NCI-H345 treated with DMSO at 0.1 percent for 48 hours (cell line): ENCODE data around the gene TRIM44.
"Not testable (repeated sequence)": the region's sequence is repeated elsewhere in the genome, so short reads cannot be mapped to it uniquely, and the experiment has no call there.

Experiments used
- DNase-seq: peaks from one replicate; lab custom pipeline; 2025; ENCODE audit not compliant: unreplicated experiment; lab: John Stamatoyannopoulos, UW

Gene TRIM44

DNA sequence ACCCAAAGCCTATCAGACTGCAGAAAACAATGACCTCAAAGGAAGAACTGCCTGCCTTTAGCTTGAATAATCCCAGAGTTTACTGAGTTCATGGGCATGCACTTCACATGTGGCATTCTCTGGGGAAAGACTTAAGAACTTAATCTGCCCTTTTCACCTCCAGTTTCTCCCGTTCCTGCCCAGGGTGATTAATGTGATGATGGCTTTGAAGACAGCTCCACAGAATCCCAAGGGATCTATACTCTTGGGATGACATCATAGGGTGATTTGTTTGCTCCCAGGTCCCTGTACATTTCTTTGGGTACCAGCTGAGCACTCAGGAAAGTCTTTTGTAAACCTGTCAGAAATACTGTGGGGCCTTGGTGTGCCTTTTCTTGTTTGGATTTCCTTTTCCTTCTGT is 30.3 kb upstream of the TRIM44 start:
- no peak for DNase-seq

DNA sequence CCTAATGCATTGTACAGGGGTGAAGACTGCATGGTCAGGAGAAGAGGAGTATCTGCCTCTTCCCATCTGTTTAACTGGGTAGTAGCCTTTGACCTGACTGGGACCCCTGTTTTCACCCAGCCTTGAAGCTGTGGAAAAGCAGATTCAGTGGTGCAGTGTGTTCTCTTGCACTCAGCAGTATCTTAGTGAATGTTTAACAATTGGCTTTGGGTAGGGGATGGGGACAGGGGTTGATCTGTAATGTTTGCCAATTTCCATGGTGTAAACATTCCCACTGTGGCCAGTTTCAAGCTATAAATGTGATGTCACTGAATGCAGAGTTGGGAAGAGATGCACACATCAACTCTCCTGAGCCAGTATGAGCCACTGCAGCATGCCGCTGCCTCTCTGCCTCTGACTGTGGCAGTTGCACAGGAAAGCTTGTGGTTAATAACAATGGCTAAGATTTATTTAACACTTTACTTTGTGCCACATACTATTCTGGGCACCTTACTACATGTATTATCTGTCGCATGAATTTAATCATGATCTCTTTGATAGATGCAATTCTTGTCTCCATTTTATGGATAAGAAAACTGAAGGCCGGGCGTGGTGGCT is 28.6 kb upstream of the TRIM44 start:
- no peak for DNase-seq

DNA sequence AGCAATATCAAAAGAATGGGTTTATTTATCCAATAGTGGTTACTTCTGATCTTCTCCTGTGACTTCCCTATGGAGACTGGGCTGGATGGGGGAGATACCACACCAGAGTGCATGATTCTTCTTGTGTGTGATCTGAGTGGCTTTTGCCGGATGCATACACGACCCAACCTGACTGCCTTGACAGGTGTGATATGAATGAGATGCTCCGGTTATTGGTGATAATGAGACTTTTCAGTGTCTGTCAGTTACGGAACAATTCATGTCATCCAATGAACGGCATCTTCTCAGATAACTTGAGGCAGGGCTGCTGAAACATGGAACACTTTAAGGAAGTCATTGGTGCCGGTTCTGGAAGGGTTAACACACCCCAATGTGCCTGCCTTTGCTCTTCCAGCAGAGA is 26.6 kb upstream of the TRIM44 start:
- no peak for DNase-seq

DNA sequence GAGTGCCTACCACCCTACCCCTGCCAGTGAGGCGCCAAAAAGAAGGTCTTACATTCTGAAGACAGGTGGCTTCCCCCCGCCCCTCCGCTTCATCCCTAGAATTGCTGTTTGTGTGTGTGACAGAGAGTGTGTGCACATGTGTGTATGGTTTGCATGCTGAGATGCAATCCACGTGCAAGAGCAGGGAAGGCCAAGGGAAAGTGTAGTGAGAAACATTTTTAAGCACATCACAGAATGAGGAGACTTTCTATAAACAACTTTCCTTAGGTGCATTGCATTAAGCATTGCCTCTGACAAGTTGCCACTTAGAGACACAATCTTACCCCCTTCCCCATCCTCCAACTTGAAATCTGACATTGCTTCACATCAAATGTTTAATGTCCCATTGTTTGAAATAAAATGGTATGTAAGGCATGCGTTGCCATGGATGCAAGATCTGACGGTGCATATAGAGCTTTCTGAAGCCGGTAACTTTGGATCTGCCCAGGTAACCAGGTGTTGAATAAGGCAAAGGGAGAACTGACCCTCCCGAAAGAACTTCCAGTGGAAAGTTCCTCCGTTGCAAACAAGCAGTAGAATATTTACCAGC is 22.9 kb upstream of the TRIM44 start:
- DNase-seq, result no peak

DNA sequence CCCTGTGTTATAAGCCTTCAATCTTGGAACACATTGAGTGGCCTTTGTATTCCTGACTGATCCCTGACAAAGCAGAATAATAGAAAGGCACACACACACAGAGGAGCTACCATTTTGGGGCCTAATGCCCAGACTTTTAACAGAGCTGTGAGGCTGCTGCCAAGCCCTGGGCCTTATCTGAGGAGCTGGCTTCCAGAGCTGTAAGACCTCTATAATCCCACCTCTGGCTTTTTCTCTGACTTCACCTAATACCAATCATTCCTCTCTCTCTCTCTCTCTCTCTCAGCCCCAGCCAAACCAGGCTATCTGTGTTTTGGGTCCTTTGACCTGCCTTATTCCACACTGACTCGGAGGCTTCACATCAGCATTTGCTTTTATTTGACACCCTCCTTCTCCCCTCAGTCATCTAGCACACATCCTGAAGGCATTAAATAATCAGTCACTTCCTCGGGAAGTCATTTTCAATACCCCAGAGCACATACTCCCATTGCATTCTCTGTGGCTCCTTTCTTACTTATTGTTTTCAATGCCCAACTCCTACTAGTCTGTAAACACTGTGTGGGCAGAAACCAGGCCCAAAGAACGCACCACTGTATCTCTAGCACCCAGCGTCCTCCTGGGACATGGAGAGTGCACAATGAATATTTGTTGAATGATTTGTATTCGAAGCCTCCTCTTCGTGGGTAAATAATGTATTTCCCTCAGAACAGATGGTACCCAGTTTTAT is 21.2 kb upstream of the TRIM44 start:
- DNase-seq, result no peak

DNA sequence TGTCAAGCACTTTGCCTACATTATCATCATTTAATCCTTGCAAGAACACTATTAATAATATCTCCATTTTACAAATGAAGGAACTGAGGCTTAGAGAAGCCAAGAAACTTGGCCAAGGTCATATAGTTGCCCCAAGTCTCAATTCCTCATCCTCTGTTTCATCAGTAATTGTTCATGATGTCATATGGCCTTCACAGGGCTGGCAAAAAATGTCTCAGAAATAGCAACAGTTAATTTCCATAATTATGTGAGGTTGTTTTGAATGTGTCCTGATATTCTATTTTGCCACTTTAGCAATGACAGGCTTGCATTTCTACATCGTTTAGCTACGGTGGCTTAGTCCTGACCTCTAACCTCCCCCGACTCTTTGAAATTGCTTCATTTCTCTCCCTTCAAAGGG is 20.6 kb upstream of the TRIM44 start:
- no peak for DNase-seq

DNA sequence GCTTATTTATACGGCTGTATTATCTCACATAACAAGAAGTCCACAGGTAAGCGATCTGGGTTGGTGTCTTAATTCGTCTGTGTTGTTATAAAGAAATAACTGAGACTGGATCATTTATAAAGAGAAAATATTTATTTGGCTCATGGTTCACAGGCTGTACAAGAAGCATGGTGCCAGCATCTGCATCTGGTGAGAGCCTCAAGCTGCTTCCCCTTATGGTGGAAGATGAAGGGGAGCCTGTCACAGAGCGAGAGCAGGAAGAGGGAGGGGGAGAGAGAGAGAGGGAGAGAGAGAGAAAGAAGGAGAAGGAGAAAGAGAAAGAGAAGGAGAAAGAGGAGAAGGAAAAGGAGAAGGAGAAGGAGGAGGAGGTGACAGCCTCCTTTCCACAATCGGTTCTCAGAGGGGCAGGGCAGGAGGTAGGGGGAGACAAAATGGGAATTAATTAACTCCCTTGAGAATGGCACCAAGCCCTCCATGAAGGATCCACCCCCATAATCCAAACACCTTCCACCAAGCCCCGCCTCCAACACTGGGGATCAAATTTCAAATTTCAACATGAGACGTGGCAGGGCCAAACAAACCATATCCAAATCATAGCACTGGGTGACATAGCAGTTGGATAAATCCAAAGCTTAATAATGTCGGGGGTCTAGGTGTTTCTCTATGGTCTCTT is 15.0 kb upstream of the TRIM44 start:
- DNase-seq, result no peak

DNA sequence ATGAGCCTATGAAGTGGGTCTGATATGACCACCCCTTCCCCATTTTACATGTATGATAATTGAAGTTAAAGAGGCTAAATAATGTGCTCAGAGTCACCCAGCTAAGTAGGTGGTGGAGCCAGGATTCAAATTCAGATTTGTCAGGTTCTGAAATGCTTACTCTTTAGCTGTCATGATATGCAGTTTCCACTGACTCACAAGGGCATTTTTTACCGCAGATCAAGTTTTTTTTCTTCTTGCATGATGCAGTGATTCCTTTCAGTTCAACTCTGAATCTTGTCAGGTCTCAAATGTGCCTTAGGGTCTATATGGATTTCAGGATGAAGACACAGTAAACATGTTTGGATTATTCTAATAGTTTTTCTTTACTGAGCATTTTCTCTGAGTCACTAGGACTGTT is 12.6 kb upstream of the TRIM44 start:
- DNase-seq, result no peak

DNA sequence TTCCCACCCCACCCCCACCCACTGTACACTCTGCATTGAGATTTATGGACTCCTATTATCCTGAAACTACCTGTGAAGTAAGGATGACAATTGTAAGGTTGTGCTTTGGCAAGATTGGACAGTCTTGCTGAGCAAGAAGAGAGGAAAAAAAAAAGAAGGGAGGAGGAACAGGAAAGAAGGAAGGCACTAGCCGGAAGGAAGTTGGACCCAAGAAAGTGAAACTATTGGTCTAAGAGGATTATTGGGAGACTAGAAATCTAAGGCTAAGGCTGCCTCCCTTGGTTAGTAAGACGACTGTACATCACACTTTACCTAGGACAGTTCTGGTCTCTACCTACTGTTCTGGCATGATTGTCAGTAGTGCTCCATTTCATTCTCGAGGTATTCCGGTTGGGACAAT is 12.1 kb upstream of the TRIM44 start:
- no peak for DNase-seq

DNA sequence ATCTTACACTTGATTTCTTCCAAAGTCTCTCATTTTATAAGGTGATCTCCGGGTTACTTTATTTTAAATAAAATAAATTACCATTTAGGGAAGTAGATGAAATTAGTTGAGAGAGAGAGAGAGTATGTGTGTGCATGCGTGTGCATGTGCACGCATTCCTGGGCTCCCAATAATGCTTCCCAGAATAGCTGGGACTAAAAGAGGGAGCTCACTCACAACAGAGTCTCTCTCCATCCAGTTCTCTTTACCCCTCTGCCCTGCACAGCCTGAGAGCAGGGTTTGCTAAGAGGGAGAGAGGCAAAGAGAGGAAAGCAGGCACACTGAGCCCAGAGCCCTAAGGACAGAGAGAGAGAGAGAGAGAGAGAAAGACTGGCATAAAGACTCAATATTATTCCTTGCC is 11.3 kb upstream of the TRIM44 start:
- no peak for DNase-seq

DNA sequence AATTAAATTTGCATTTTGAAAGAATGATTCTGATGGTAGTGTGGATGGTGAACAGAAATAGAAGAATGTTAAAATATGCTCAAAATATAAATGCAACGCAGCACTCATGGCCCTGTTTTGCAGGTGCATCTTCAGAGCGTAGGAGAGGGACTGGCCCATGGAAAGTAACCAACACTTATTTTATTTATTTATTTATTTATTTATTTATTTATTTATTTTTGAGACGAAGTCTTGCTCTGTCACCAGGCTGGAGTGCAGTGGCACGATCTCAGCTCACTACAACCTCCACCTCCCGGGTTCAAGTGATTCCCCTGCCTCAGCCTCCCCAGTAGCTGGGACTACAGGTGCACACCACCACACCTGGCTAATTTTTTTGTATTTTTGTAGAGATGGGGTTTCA is 9.8 kb upstream of the TRIM44 start:
- DNase-seq, result not testable (repeated sequence)

DNA sequence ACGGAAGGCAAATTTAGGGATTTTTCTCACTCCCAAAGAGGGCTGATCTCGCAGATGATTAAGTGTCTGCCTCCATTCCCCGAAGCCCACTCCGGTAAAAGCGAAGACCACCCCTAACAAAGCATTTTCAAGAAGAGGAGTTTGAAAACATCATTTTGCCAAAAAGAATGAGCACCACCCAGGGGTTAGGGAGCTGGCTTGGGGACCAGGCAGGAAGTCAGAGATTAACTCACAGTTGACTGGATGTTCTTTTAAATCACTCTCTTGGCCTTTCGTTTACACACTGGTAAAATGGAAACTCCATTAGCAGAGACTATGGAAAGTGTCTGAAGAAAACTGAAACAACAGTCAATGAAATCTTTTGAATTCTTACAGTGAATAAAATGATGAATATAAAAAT is 7.9 kb upstream of the TRIM44 start:
- DNase-seq, result no peak

DNA sequence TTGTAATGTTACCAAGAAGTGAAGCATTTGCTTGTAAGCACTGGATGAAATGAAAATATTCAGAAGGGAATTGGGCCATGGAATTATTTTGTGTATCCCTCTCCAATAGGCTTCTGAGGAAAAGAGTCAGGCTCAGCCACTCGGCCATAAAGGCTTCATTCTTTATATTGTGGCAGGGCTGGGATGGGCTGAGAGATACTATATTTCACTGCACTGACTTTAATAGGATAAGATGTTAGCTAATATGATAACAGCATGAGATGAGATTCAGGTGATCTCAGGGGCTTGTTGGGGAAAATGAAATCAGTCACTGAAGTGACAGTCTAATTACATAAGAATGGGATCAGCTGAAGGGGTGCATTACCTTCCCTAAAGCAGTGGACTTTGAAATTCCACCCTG is 7.3 kb upstream of the TRIM44 start:
- DNase-seq, result no peak

DNA sequence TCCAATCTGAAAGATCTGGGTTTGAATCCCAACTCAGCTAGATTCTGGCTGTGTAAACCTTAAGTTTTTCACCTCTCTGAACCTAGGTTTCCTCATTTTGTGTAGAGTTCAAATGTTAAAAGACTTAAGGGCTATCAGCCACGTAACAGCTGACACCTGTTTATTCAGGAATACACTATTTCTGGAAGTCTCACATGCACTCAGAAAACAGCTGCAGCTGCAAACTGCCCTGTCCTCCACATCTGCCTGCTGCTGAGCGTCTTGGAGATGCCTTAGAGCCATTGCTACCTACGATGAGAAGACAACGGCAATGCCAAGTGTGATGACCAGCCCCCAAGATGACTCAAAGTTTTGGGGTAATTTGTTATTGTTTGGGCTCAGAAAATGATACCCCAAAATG is 6.7 kb upstream of the TRIM44 start:
- no peak for DNase-seq

DNA sequence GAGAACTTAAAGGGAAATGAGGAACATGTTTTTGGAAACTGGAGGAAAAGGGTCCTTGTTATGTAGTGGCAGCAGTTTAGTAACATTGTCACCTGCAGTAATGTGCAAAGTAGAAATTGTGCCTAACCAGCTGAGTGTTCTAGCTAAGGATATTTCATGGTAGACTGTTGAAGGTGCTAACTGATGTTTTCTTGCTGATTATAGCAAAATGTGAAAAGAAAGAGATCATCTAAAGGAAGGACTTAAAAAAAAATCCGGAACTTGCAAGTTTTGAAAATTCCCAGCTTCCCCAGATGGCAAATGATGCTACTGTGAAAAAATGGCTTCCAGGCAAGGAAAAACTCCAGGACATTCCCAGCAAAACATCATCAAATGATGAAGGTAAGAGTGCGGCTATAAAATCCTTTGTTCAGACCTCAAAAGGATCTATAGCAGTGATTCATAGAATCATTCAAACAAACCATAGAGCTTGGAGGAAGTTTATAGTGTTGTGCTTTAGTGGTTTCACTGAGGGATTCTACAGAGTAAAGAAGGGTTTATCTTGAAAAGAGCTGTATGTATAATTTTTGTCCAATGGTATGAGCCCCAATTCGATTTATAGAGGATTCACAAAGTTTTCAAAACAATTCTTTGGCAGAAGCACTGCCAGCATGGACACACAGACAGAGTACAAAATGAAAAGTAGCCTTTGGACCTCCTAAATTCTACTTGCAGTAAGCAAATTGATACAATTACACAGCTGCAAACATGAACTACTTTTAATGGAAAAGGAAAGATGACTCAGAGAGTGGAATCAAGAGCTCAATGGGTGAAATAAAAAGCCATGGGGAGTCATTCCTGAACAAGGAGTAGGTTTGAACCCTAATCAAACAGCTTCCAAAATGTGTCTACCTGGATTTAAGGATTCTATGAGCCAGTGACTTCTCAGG is 4.3 kb upstream of the TRIM44 start:
- no peak for DNase-seq

DNA sequence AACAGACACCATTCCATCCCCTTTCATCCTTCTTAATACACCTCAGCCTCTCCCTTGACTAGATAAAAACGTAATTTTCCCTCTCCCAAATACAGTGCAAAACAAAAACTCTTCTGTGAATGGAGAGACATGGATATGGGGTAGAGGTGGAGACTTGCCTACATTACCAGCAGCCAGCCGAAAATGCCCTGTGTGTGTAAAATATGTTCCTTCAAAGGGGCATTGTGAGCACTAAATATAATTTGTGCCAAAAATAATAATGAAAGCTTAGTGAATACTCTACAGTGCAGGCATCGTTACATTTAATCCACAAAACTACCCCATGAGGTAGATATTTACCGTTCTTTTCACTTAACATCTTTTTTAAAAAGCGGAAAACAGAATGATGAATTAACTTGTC is 1.0 kb upstream of the TRIM44 start:
- DNase-seq, result no peak

DNA sequence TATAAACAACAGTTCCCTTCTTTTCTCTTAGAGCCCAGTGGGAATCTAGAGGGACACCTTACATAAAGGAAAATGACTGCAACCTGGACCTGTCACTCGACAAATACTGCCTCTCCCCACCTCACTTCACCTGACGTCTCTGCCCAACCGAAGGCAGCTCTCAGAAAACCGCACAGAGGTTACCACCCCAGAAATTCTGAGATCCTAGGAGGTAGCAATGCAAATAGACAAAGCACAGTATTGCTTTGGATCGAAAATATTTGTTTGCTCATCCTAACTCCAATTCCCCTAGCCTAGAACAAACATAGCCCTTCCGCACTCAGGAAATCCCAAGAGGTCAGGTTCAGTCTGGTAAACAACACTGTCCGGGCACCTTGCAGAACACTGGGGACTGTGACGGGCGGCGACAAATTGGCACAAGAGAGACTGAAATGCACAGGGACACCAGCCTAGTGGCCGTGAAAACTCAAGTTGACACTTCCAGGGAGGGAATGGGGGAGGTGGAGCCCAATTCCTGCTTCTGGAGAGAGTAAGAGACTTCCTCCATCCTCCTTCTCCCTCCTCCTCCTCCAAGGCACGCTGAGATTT is 420 bp upstream of the TRIM44 start:
- DNase-seq, result peak; percentile 69

DNA sequence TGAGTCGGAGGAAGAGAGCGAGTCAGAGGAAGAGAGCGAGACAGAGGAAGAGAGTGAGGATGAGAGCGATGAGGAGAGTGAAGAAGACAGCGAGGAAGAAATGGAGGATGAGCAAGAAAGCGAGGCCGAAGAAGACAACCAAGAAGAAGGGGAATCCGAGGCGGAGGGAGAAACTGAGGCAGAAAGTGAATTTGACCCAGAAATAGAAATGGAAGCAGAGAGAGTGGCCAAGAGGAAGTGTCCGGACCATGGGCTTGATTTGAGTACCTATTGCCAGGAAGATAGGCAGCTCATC is 780 bp downstream of the TRIM44 start:
- no peak for DNase-seq

DNA sequence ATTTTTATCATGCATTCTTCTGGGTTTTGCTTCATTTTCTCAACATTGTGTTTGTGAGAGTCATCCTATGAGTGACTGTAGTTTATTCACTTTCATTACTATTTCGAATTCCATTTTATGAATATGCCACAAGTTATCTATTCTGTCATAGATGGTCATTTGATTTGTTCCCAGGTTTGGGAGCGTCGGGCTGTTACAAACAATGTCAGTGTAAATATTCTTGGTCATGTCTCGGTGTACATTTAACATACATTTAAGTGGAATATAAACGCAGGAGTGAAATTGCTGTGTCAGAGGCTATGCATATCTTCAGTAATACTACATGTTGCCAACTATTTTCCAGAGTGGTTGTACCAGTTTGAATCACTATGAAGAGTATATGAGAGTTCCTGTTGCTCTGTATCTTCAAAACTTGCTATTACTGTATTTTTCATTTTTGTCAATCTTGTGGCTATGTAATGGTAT is 2.4 kb downstream of the TRIM44 start:
- DNase-seq, result no peak

DNA sequence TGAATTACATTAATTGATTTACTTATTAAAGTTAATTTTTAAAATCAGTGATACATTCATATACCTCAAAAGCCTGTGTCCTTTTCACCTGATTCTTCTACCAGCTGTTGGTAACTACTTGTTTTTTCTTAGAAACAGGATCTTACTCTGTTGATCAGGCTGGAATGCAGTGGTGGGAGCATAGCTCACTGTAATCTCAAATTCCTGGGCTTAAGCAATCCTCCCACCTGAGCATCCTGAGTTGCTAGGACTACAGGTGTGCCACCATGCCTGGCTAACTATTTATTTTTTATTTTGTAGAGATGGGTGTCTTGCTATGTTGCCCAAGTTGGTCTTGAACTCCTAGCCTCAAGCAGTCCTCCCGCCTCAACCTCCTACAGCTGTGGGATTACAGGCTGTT is 4.7 kb downstream of the TRIM44 start:
- no peak for DNase-seq

DNA sequence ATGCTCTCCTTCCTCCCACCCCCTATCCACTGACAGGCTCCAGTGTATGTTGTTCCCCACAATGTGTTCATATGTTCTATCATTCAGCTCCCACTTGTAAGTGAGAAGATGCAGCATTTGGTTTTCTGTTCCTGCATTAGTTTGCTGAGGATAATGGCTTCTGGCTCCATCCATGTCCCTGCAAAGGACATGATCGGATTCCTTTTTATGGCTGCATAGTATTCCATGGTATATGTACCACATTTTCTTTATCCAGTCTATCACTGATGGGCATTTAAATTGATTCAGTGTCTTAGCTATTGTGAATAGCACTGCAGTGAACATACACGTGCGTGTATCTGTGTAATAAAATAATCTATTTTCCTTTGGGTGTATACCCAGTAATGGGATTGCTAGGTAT is 5.8 kb downstream of the TRIM44 start:
- not testable (repeated sequence) for DNase-seq
